Natural killer cell (primary cell): Measurements from ENCODE around the gene ATP10A. TPM values are rescaled to one million over a fixed set of nuclear protein-coding genes. Genes with fewer than 3 reads are reported as not detected.

Experiments
- ATAC-seq, 3 donors: fragments of 150-1000 bp in 2 of 3; fragments of 200-7000 bp in 1 of 3; cut with Tn5 transposase; 1 replicate in 1 of 3; 2 replicates in 2 of 3; pipeline ENCODE4 v1.10.0; 2021; ENCODE audit warnings: mild to moderate bottlenecking in 2 of 3, moderate library complexity in 2 of 3
- DNase-seq, 2 donors: peaks; one replicate each; pipeline versions ENCODE4 v3.0.0 to v3.0.0-alpha.2; 2013 to 2021; ENCODE audit warnings: mixed read lengths in 1 of 2
- H3K27ac ChIP-seq: one replicate; pipeline ENCODE4 v1.5.1; 2013; ENCODE audit warnings: mild to moderate bottlenecking, low read length
- H3K27me3 ChIP-seq: one replicate; pipeline ENCODE4 v1.6.1; 2013; ENCODE audit warnings: low read length; ENCODE audit not compliant: control insufficient read depth, insufficient read depth
- H3K36me3 ChIP-seq: one replicate; pipeline ENCODE4 v1.6.1; 2013; ENCODE audit warnings: low read length; ENCODE audit not compliant: control insufficient read depth, insufficient read depth
- H3K4me1 ChIP-seq: one replicate; pipeline ENCODE4 v1.6.1; 2013; ENCODE audit warnings: low read length; ENCODE audit not compliant: control insufficient read depth, insufficient read depth
- H3K4me3 ChIP-seq: one replicate; pipeline ENCODE4 v1.5.1; 2013; ENCODE audit warnings: low read length
- H3K9me3 ChIP-seq: one replicate; pipeline ENCODE4 v1.6.1; 2013; ENCODE audit warnings: low read length; ENCODE audit not compliant: control insufficient read depth, insufficient read depth
- H3K27ac Mint-ChIP-seq, 2 donors: one replicate each; pipeline ENCODE4 v1.8.0; 2022; ENCODE audit warnings: mild to moderate bottlenecking in 2 of 2, mixed read lengths in 2 of 2, moderate library complexity in 1 of 2
- H3K27me3 Mint-ChIP-seq, 2 donors: one replicate each; pipeline ENCODE4 v1.8.0; 2022; ENCODE audit warnings: low read depth in 2 of 2, mixed read lengths in 2 of 2
- H3K36me3 Mint-ChIP-seq: one replicate; pipeline ENCODE4 v1.8.0; 2022; ENCODE audit warnings: mixed read lengths
- H3K4me1 Mint-ChIP-seq, 2 donors: one replicate each; pipeline ENCODE4 v1.8.0; 2022; ENCODE audit warnings: mixed read lengths in 2 of 2
- H3K4me3 Mint-ChIP-seq: one replicate; pipeline ENCODE4 v1.8.0; 2022; ENCODE audit warnings: mild to moderate bottlenecking, moderate library complexity, mixed read lengths
- H3K9me3 Mint-ChIP-seq, 2 donors: one replicate each; pipeline ENCODE4 v1.8.0; 2022; ENCODE audit warnings: mixed read lengths in 2 of 2
- WGBS: methylation state at CpG from one replicate; pipeline ENCODE4 v1.1.7; 2013; ENCODE audit warnings: missing lambda C conversion rate; ENCODE audit not compliant: insufficient coverage; 5-methylcytosine and 5-hydroxymethylcytosine counted together
- intact Hi-C: fragments of 100-400 bp; cut with micrococcal nuclease; formaldehyde crosslinking; loops from one replicate; pipeline ENCODE4 v1.14.2; 2022
- total RNA-seq, 4 donors: library from RNA; stranded (reverse); fragments of 120-200 nt in 1 of 4; gene quantifications; one replicate each; pipeline versions ENCODE4 v1.2.3 to v1.2.4, GENCODE V29; 2013 to 2022
- TF ChIP-seq, protein P1 (sequence below): fragments of 200-600 bp; IDR thresholded peaks from one replicate; pipeline ENCODE4 v1.8.0; 2022; ENCODE audit warnings: antibody characterized with exemption

The ATP10A gene
- total RNA-seq, 3 donors from 2014 or later (not counting 1 experiment from before 2014, with no cell fraction given), result 50.1 to 67.0 (median 51.2) TPM

GRCh38 chr15:25667829-25668228 is 195.3 kb downstream of the ATP10A start:
- peaks cover 14 to 21% of the 10 kb centered on the region in 2 donors for H3K4me1 Mint-ChIP-seq
- H3K27ac Mint-ChIP-seq, result no peak overlapping the region
- H3K4me3 Mint-ChIP-seq, result no peak overlapping the region
- Histone ChIP-seq H3K27me3 (peaks cover 12% of the 10 kb centered on the region), H3K36me3 (no peaks in the 10 kb centered on the region), H3K4me3 (no peak overlapping the region), H3K9me3 (no peaks in the 10 kb centered on the region), H3K27ac (no peak overlapping the region), H3K4me1 (no peaks in the 10 kb centered on the region)
- peaks cover 18 to 32% of the 10 kb centered on the region in 2 donors for H3K27me3 Mint-ChIP-seq
- H3K9me3 Mint-ChIP-seq, result no peaks in the 10 kb centered on the region
- TF ChIP-seq, protein P1, sequence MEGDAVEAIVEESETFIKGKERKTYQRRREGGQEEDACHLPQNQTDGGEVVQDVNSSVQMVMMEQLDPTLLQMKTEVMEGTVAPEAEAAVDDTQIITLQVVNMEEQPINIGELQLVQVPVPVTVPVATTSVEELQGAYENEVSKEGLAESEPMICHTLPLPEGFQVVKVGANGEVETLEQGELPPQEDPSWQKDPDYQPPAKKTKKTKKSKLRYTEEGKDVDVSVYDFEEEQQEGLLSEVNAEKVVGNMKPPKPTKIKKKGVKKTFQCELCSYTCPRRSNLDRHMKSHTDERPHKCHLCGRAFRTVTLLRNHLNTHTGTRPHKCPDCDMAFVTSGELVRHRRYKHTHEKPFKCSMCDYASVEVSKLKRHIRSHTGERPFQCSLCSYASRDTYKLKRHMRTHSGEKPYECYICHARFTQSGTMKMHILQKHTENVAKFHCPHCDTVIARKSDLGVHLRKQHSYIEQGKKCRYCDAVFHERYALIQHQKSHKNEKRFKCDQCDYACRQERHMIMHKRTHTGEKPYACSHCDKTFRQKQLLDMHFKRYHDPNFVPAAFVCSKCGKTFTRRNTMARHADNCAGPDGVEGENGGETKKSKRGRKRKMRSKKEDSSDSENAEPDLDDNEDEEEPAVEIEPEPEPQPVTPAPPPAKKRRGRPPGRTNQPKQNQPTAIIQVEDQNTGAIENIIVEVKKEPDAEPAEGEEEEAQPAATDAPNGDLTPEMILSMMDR, result no peak
- DNase-seq, result no peak
- H3K36me3 Mint-ChIP-seq, result no peaks in the 10 kb centered on the region
- 79% methylated on average over 13 of the region's 13 CpGs for WGBS
- intact Hi-C loops, result no loop called here
- ATAC-seq, result no peak

DNA sequence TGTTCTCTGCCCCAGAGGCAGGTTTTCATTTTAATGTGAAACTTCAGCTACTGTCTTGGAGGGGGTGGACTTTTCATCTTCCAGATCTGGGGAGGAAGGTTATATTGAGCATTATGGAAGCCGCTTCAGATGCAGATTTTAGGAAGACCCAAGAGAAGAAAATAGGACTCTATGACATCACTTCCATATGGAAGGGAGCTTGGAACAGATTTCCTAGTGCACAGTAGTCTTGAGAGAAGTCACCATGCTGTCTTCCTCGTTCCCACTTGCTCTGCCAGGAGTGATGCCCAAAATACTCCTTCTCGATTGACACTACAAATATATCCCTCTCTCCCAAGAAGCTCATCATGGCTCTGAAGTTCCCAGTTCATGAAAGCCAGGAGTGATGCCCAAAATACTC is 197.2 kb downstream of the ATP10A start:
- Mint-ChIP-seq H3K4me3 (no peak overlapping the region), H3K27ac (no peak overlapping the region), H3K9me3 (no peaks in the 10 kb centered on the region), H3K4me1 (peaks cover 5 to 21% of the 10 kb centered on the region in 2 donors), H3K27me3 (peaks cover 22 to 45% of the 10 kb centered on the region in 2 donors), H3K36me3 (no peaks in the 10 kb centered on the region)
- no peaks in the 10 kb centered on the region for H3K36me3 ChIP-seq
- no peak overlapping the region for H3K27ac ChIP-seq
- intact Hi-C loops, result no loop called here
- DNase-seq (no peak), ATAC-seq (no peak)
- H3K4me1 ChIP-seq, result no peaks in the 10 kb centered on the region
- 80% methylated on average over 3 of the region's 3 CpGs for WGBS
- no peak overlapping the region for H3K4me3 ChIP-seq
- peaks cover 12% of the 10 kb centered on the region for H3K27me3 ChIP-seq
- TF ChIP-seq, protein P1, result no peak
- H3K9me3 ChIP-seq, result no peaks in the 10 kb centered on the region

- no peak for DNase-seq
- H3K36me3 ChIP-seq, result no peaks in the 10 kb centered on the region
- intact Hi-C loops, result no loop called here
- no peaks in the 10 kb centered on the region for H3K4me1 ChIP-seq
- Mint-ChIP-seq H3K27me3 (peaks cover 21 to 35% of the 10 kb centered on the region in 2 donors), H3K4me3 (no peak overlapping the region), H3K9me3 (no peaks in the 10 kb centered on the region), H3K36me3 (no peaks in the 10 kb centered on the region), H3K4me1 (peaks cover 2 to 12% of the 10 kb centered on the region in 2 donors), H3K27ac (no peak overlapping the region)
- H3K27ac ChIP-seq, result no peak overlapping the region
- TF ChIP-seq, protein P1, result no peak
- no peaks in the 10 kb centered on the region for H3K9me3 ChIP-seq
- 83% methylated on average over 5 of the region's 5 CpGs for WGBS
- peaks cover 7% of the 10 kb centered on the region for H3K27me3 ChIP-seq
- no peak for ATAC-seq
- no peak overlapping the region for H3K4me3 ChIP-seq
Observed at GRCh38 chr15:25664761-25665160, 198.4 kb downstream of the ATP10A start.

DNA sequence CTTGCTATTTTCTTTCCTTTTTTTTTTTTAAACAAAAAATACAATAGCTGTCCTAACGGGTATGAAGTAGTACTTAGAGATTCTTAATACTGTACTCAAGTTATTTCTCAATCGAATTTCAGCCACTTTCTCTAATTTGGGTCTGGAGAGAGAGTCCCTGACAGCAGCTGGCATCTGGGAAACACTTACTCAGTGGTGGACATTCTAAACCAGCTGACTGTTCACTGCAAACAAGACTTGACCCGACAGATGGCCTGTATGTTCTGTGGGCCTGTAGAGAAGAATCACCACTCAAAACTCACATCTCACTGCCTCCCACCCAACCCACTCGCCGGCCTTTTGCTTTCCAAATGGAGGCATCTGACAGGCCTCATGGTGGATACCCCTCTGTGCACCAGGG is 199.6 kb downstream of the ATP10A start:
- H3K27ac ChIP-seq, result no peak overlapping the region
- Mint-ChIP-seq H3K27ac (no peak overlapping the region), H3K4me1 (peaks cover 0 to 9% of the 10 kb centered on the region in 2 donors), H3K9me3 (no peaks in the 10 kb centered on the region), H3K4me3 (no peak overlapping the region), H3K27me3 (peaks cover 21 to 39% of the 10 kb centered on the region in 2 donors), H3K36me3 (no peaks in the 10 kb centered on the region)
- H3K4me3 ChIP-seq, result no peak overlapping the region
- H3K9me3 ChIP-seq, result no peaks in the 10 kb centered on the region
- TF ChIP-seq, protein P1, result no peak
- no peaks in the 10 kb centered on the region for H3K27me3 ChIP-seq
- WGBS, result 75% methylated on average over 2 of the region's 5 CpGs
- H3K4me1 ChIP-seq, result no peaks in the 10 kb centered on the region
- intact Hi-C loops, result no loop called here
- H3K36me3 ChIP-seq, result no peaks in the 10 kb centered on the region
- DNase-seq (no peak), ATAC-seq (no peak)
